Muscle layer of colon (tissue), 2 donors: ENCODE results near the gene TULP4.

Source experiments
- H3K27ac ChIP-seq: one replicate; pipeline ENCODE4 v1.7.0; 2013; ENCODE audit warnings: low read depth, mild to moderate bottlenecking, low read length, moderate library complexity
- H3K27me3 ChIP-seq, 2 donors: one replicate each; pipeline ENCODE4 v1.7.0; 2013; ENCODE audit warnings: low read length in 2 of 2, mild to moderate bottlenecking in 2 of 2; ENCODE audit not compliant: insufficient read depth in 2 of 2, control insufficient read depth in 1 of 2
- H3K36me3 ChIP-seq: one replicate; pipeline ENCODE4 v1.7.0; 2013; ENCODE audit warnings: mild to moderate bottlenecking, low read length; ENCODE audit not compliant: insufficient read depth
- H3K4me1 ChIP-seq: one replicate; pipeline ENCODE4 v1.7.0; 2013; ENCODE audit warnings: mild to moderate bottlenecking, low read length; ENCODE audit not compliant: insufficient read depth
- H3K4me3 ChIP-seq, 2 donors: one replicate each; pipeline ENCODE4 v1.7.0; 2013; ENCODE audit warnings: low read length in 2 of 2, low read depth in 1 of 2, mild to moderate bottlenecking in 1 of 2, moderate library complexity in 1 of 2
- H3K9ac ChIP-seq: one replicate; pipeline ENCODE4 v1.7.0; 2013; ENCODE audit warnings: low read length
- H3K9me3 ChIP-seq: one replicate; pipeline ENCODE4 v1.7.0; 2013; ENCODE audit warnings: mild to moderate bottlenecking, low read length
- donor health status: abdominal sarcoma.
- donor health status: Adenocarcinoma of cecum.

TULP4 gene

DNA sequence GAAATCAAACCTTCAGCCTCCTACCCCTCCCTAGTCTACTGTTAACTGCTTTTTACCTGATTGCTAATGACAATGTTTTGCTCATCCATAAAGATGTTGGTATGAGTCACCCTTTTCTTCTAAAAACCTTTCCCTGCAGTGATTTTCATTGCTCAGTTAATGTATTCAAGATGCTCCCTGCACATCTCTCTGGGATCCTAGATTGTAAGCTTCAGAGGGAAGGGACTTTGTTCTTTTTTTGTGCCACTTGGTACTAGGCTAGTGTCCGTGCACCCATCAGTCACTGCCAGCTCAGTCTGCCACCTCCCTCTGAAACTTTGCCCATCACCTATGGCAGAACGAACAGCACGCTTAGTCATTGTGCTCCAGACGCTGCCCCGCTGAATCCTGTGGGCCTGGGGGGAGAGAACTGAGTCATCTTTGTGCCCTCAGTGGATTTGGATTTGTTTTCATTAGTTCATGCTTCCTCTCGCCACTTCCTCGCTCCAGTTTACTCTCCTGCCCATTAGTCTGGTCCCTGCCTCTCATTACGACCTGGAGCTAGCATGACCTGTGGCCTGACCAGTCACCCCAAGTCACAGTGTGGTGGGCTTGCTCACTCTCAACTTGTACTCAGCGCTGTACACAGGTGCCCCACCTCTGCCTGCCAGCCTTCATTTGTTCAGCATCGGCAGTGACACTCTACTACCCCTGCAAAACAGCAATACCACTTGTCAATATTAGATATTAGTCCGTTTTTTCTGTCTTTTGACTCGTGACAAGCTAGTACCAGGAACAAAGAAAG lies 169.6 kb downstream of the TULP4 start:
- no peak overlapping the region for H3K27ac ChIP-seq
- no peaks in the 10 kb centered on the region for H3K27me3 ChIP-seq
- H3K36me3 ChIP-seq, result peaks cover 22% of the 10 kb centered on the region

GRCh38 chr6:158485431-158485830 lies 173.2 kb downstream of the TULP4 start:
- Histone ChIP-seq H3K4me3 (no peak overlapping the region), H3K27me3 (no peaks in the 10 kb centered on the region), H3K27ac (no peak overlapping the region), H3K36me3 (peaks cover 16% of the 10 kb centered on the region), H3K9ac (no peak overlapping the region), H3K9me3 (no peaks in the 10 kb centered on the region), H3K4me1 (no peaks in the 10 kb centered on the region)

More for the DNA sequence above, 169.6 kb downstream of the TULP4 start:
- Histone ChIP-seq H3K9me3 (no peaks in the 10 kb centered on the region), H3K9ac (no peak overlapping the region), H3K4me3 (no peak overlapping the region), H3K4me1 (no peaks in the 10 kb centered on the region)

- H3K4me1 ChIP-seq, result no peaks in the 10 kb centered on the region
- no peaks in the 10 kb centered on the region for H3K9me3 ChIP-seq
- H3K27ac ChIP-seq, result no peak overlapping the region
- H3K27me3 ChIP-seq, result no peaks in the 10 kb centered on the region
- no peak overlapping the region for H3K4me3 ChIP-seq
- H3K36me3 ChIP-seq, result no peaks in the 10 kb centered on the region
- no peak overlapping the region for H3K9ac ChIP-seq
Measured at GRCh38 chr6:158487495-158487894, 175.2 kb downstream of the TULP4 start.

DNA sequence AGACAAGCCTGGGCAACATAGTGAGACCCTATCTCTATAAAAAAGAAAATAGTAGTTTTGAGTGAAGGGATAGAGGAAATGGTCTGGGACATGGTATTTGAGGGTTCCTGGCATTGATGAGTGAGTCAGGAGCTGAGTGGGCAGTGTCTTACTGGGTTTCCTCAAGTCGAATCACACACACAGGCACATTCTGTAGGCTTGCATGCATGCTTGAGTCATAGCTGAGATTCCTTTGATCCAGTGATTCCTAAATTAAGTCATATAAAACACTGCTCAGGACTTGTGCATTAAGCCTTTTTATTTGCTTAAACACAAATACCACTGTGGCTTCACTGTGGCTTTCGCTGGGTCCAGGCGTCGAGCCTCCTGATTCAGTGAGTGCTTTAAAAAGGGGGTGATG lies 175.8 kb downstream of the TULP4 start:
- Histone ChIP-seq H3K36me3 (no peaks in the 10 kb centered on the region), H3K9ac (no peak overlapping the region), H3K4me3 (no peak overlapping the region), H3K4me1 (no peaks in the 10 kb centered on the region), H3K9me3 (no peaks in the 10 kb centered on the region), H3K27me3 (no peaks in the 10 kb centered on the region), H3K27ac (no peak overlapping the region)

GRCh38 chr6:158489441-158489840 lies 177.2 kb downstream of the TULP4 start:
- no peak overlapping the region for H3K27ac ChIP-seq
- H3K36me3 ChIP-seq, result no peaks in the 10 kb centered on the region
- H3K9ac ChIP-seq, result no peak overlapping the region
- H3K4me1 ChIP-seq, result no peaks in the 10 kb centered on the region
- H3K4me3 ChIP-seq, result no peak overlapping the region
- H3K9me3 ChIP-seq, result no peaks in the 10 kb centered on the region
- no peaks in the 10 kb centered on the region for H3K27me3 ChIP-seq

GRCh38 chr6:158492881-158493280 lies 180.6 kb downstream of the TULP4 start:
- Histone ChIP-seq H3K27ac (no peak overlapping the region), H3K4me3 (no peak overlapping the region), H3K9ac (no peak overlapping the region), H3K27me3 (no peaks in the 10 kb centered on the region), H3K9me3 (no peaks in the 10 kb centered on the region), H3K36me3 (peaks cover 6% of the 10 kb centered on the region), H3K4me1 (no peaks in the 10 kb centered on the region)

DNA sequence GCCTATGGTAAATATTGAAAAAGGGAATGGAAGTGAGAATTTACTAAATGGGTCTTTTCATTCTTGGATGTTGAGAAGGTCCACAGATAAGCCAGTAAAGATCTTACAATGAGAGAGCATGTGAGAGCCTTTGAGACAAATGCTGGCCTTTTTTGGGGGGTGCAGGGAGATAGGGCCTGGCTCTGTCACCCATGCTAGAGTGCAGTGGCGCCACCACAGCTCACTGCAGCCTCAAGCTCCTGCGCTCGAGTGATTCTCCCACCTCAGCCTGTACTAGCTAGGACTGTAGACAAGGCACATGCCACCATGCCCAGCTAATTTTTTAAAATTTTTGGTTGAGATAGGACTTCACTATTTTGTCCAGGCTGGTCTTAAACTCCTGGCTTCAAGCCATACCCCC lies 184.4 kb downstream of the TULP4 start:
- Histone ChIP-seq H3K9me3 (no peaks in the 10 kb centered on the region), H3K4me3 (no peak overlapping the region), H3K27ac (no peak overlapping the region), H3K9ac (no peak overlapping the region), H3K4me1 (no peaks in the 10 kb centered on the region), H3K36me3 (peaks cover 19% of the 10 kb centered on the region), H3K27me3 (no peaks in the 10 kb centered on the region)

GRCh38 chr6:158497620-158498019 lies 185.4 kb downstream of the TULP4 start:
- H3K4me3 ChIP-seq, result no peak overlapping the region
- no peaks in the 10 kb centered on the region for H3K9me3 ChIP-seq
- H3K27ac ChIP-seq, result no peak overlapping the region
- peaks cover 21% of the 10 kb centered on the region for H3K36me3 ChIP-seq
- no peaks in the 10 kb centered on the region for H3K4me1 ChIP-seq
- H3K9ac ChIP-seq, result no peak overlapping the region
- H3K27me3 ChIP-seq, result no peaks in the 10 kb centered on the region

DNA sequence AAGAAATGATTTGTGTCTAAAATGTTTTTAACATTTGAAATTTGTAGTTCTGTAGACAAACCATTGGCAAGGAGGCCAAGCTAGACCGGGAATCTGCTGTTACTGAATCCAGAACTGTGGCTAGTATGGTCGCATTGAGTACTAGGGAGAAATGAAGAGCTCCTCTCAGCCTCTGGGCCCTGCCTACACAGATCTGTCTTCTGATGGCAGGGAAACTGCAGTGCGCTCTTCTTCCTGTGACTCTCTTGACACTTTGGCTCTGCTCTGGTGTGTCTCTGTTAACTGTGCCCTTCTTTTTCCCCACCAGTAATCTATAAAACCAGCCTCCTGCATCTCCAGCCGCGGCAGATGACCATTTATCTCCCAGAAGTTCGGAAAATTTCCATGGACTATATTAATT lies 186.1 kb downstream of the TULP4 start:
- Histone ChIP-seq H3K9ac (no peak overlapping the region), H3K4me3 (no peak overlapping the region), H3K27ac (no peak overlapping the region), H3K9me3 (no peaks in the 10 kb centered on the region), H3K4me1 (no peaks in the 10 kb centered on the region), H3K27me3 (no peaks in the 10 kb centered on the region), H3K36me3 (peaks cover 21% of the 10 kb centered on the region)

- H3K27me3 ChIP-seq, result no peaks in the 10 kb centered on the region
- peaks cover 21% of the 10 kb centered on the region for H3K36me3 ChIP-seq
- H3K4me1 ChIP-seq, result no peaks in the 10 kb centered on the region
- H3K9me3 ChIP-seq, result no peaks in the 10 kb centered on the region
- no peak overlapping the region for H3K4me3 ChIP-seq
- no peak overlapping the region for H3K27ac ChIP-seq
- no peak overlapping the region for H3K9ac ChIP-seq
Measured at GRCh38 chr6:158499601-158500000, 187.3 kb downstream of the TULP4 start.

- Histone ChIP-seq H3K4me3 (no peak overlapping the region), H3K27ac (no peak overlapping the region), H3K36me3 (peaks cover 21% of the 10 kb centered on the region)
Measured at GRCh38 chr6:158500016-158500735, 187.9 kb downstream of the TULP4 start.

More at GRCh38 chr6:158500016-158500735, 187.9 kb downstream of the TULP4 start:
- Histone ChIP-seq H3K27me3 (no peaks in the 10 kb centered on the region), H3K4me1 (no peaks in the 10 kb centered on the region), H3K9me3 (no peaks in the 10 kb centered on the region), H3K9ac (no peak overlapping the region)
